SK-N-DZ (cell line): Measurements from ENCODE around the gene BAX.

ENCODE experiments used
- small RNA-seq, 2 experiments: library from RNA; depleted of rRNA; stranded (forward); fragments of <200 nt; gene quantifications; one replicate each; pipeline ENCODE3, GENCODE V24; 2014

The BAX gene

Small RNA genes within 50 kb of the gene (small RNA-seq; reads per million reads assigned to genes)
- gene AC026803.1 (0 to 0.03 reads per million in 2 experiments), gene MIR6798 (0 to 0.09 reads per million in 2 experiments)
